T follicular helper cell (primary cell): ENCODE results near the gene ICA1L.
A peak's percentile ranks its signal among the peaks of the same experiment; 100 is the strongest.
"Not testable (repeated sequence)": the region's sequence is repeated elsewhere in the genome, so short reads cannot be mapped to it uniquely, and the experiment has no call there.

ENCODE experiments used
- DNase-seq: peaks from one replicate; pipeline ENCODE4 v3.0.0-alpha.2; 2020; ENCODE audit warnings: low read depth
- total RNA-seq, 2 experiments: gene quantifications; one replicate each; lab custom pipeline; 2026; lab: John Stamatoyannopoulos, UW

ICA1L gene
- total RNA-seq: 1.4 to 4.1 reads per million in 2 experiments

- no peak for DNase-seq
Measured at GRCh38 chr2:202871300-202872141, at the start of gene ICA1L. Gene ICA1L (minus strand): TSS chr2:202871766. CDS start chr2:202829009, 42,757 bp downstream.

- DNase-seq: no peak
Measured at GRCh38 chr2:202918860-202919259, 47.3 kb upstream of the ICA1L start.

GRCh38 chr2:202912342-202913201 is 41.0 kb upstream of the ICA1L start:
- not testable (repeated sequence) for DNase-seq

GRCh38 chr2:202911512-202912341 is 40.2 kb upstream of the ICA1L start, which contains the start of the genes CARF and WDR12:
Gene CARF (plus strand): TSS chr2:202912275. CDS start chr2:202941903, 29,628 bp downstream.
Gene WDR12 (minus strand): TSS chr2:202911673. CDS start chr2:202911476, 197 bp downstream.
- peak; percentile 87 for DNase-seq

- no peak for DNase-seq
Measured at GRCh38 chr2:202911203-202911511, 39.6 kb upstream of the ICA1L start.

- DNase-seq: no peak
Measured at GRCh38 chr2:202910698-202911097, 39.1 kb upstream of the ICA1L start.

GRCh38 chr2:202910250-202910649 is 38.7 kb upstream of the ICA1L start:
- not testable (repeated sequence) for DNase-seq

GRCh38 chr2:202909394-202910192 is 38.0 kb upstream of the ICA1L start:
- DNase-seq: no peak

- DNase-seq: no peak
Measured at GRCh38 chr2:202908186-202908585, 36.6 kb upstream of the ICA1L start.

GRCh38 chr2:202905507-202905906 is 33.9 kb upstream of the ICA1L start:
- not testable (repeated sequence) for DNase-seq

- DNase-seq: no peak
Measured at GRCh38 chr2:202885190-202885589, 13.6 kb upstream of the ICA1L start.

GRCh38 chr2:202883987-202884675 is 12.6 kb upstream of the ICA1L start:
- DNase-seq: no peak

GRCh38 chr2:202881570-202881969 is 10.0 kb upstream of the ICA1L start:
- DNase-seq: no peak

- no peak for DNase-seq
Measured at GRCh38 chr2:202877699-202878098, 6.1 kb upstream of the ICA1L start.

- peak; percentile 43 for DNase-seq
Measured at GRCh38 chr2:202870431-202871299, 901 bp downstream of the ICA1L start.

- DNase-seq: no peak
Measured at GRCh38 chr2:202861987-202862386, 9.6 kb downstream of the ICA1L start.

- no peak for DNase-seq
Measured at GRCh38 chr2:202858601-202859000, 13.0 kb downstream of the ICA1L start.

GRCh38 chr2:202849343-202849742 is 22.2 kb downstream of the ICA1L start:
- not testable (repeated sequence) for DNase-seq

- DNase-seq: no peak
Measured at GRCh38 chr2:202848813-202849212, 22.8 kb downstream of the ICA1L start.
